Colonic mucosa (tissue), 4 donors: ENCODE results near the gene NEK4. TPM values are rescaled to one million over a fixed set of nuclear protein-coding genes. Genes with fewer than 3 reads are reported as not detected.

Source experiments
- DNase-seq: peaks from one replicate; pipeline ENCODE4 v3.0.0-alpha.2; 2020
- H3K27ac ChIP-seq: fragments of 200-600 bp; one replicate; pipeline ENCODE4 v1.8.0; 2021
- H3K27me3 ChIP-seq: fragments of 200-600 bp; one replicate; pipeline ENCODE4 v1.8.0; 2021
- H3K36me3 ChIP-seq: fragments of 200-600 bp; one replicate; pipeline ENCODE4 v1.8.0; 2021
- H3K4me1 ChIP-seq: fragments of 200-600 bp; one replicate; pipeline ENCODE4 v1.8.0; 2021; ENCODE audit warnings: mild to moderate bottlenecking
- H3K4me3 ChIP-seq: fragments of 200-600 bp; one replicate; pipeline ENCODE4 v1.8.0; 2021
- H3K9ac ChIP-seq, 2 donors: one replicate each; pipeline ENCODE4 v1.7.0; 2013; ENCODE audit warnings: control low read depth in 2 of 2, low read depth in 2 of 2, low read length in 2 of 2
- H3K9me3 ChIP-seq: fragments of 200-600 bp; one replicate; pipeline ENCODE4 v1.8.0; 2021
- CTCF ChIP-seq: fragments of 200-600 bp; IDR thresholded peaks from one replicate; pipeline ENCODE4 v1.8.0; 2022; ENCODE audit warnings: antibody characterized with exemption, mild to moderate bottlenecking
- intact Hi-C: fragments of 100-400 bp; cut with DNase I; formaldehyde crosslinking; loops from one replicate; pipeline ENCODE4 v1.14.1; 2022
- total RNA-seq, 2 donors: library from RNA; stranded (reverse); fragmentation: NEBNext Ultra II Directional in 1 of 2; extraction: Animal tissue kit (Norgen Biotek cat#: 25700) in 1 of 2; gene quantifications; one replicate each; pipeline ENCODE4 v1.2.1, GENCODE V29; 2021
- donor health status: healthy.
- donor health status: DM: no; HTN: no; CAD: no.
- donor health status: DM: no; HTN: no; CAD: no.

Gene NEK4
- total RNA-seq, 2 donors from 2014 or later = 21.2 to 29.1 TPM

GRCh38 chr3:52798376-52798977 is 27.7 kb upstream of the NEK4 start:
- intact Hi-C loops = no loop called here
- no peaks in the 10 kb centered on the region for H3K4me1 ChIP-seq
- H3K9me3 ChIP-seq = no peaks in the 10 kb centered on the region
- DNase-seq = no peak
- H3K9ac ChIP-seq = no peak overlapping the region
- H3K36me3 ChIP-seq = no peaks in the 10 kb centered on the region
- H3K27ac ChIP-seq = no peak overlapping the region
- H3K27me3 ChIP-seq = no peaks in the 10 kb centered on the region
- H3K4me3 ChIP-seq = no peak overlapping the region
- no peak for TF ChIP-seq CTCF

- no peaks in the 10 kb centered on the region for H3K4me1 ChIP-seq
- no peak overlapping the region for H3K4me3 ChIP-seq
- intact Hi-C loops = no loop called here
- H3K27ac ChIP-seq = no peak overlapping the region
- no peak for TF ChIP-seq CTCF
- no peak overlapping the region for H3K9ac ChIP-seq
- DNase-seq = no peak
- no peaks in the 10 kb centered on the region for H3K27me3 ChIP-seq
- H3K36me3 ChIP-seq = no peaks in the 10 kb centered on the region
- no peaks in the 10 kb centered on the region for H3K9me3 ChIP-seq
Measured at GRCh38 chr3:52796411-52796810, 25.7 kb upstream of the NEK4 start.

- TF ChIP-seq CTCF = no peak
- Histone ChIP-seq H3K36me3 (no peaks in the 10 kb centered on the region), H3K4me3 (no peak overlapping the region), H3K27ac (no peak overlapping the region), H3K9me3 (no peaks in the 10 kb centered on the region), H3K4me1 (no peaks in the 10 kb centered on the region), H3K27me3 (no peaks in the 10 kb centered on the region), H3K9ac (no peak overlapping the region)
- intact Hi-C loops = no loop called here
- no peak for DNase-seq
Measured at GRCh38 chr3:52795298-52795900, 24.7 kb upstream of the NEK4 start.

- Histone ChIP-seq H3K27ac (no peak within 1 kb of the TSS), H3K9ac (no peak within 1 kb of the TSS), H3K9me3 (no peaks in the 10 kb centered on the region), H3K27me3 (no peaks in the 10 kb centered on the region), H3K4me3 (no peak within 1 kb of the TSS), H3K36me3 (no peaks in the 10 kb centered on the region), H3K4me1 (no peaks in the 10 kb centered on the region)
- TF ChIP-seq CTCF = no peak
- no peak for DNase-seq
- intact Hi-C loops = no loop called here
Measured at GRCh38 chr3:52794612-52795099, 23.9 kb upstream of the NEK4 start, which contains the start of gene ITIH3. Gene ITIH3, plus strand, starts transcription at chr3:52794796. Its CDS starts 8 bp downstream, at chr3:52794804.

- Histone ChIP-seq H3K27ac (no peak overlapping the region), H3K9me3 (no peaks in the 10 kb centered on the region), H3K36me3 (no peaks in the 10 kb centered on the region), H3K9ac (no peak overlapping the region), H3K27me3 (no peaks in the 10 kb centered on the region), H3K4me1 (no peaks in the 10 kb centered on the region), H3K4me3 (no peak overlapping the region)
- TF ChIP-seq CTCF = no peak
- intact Hi-C loops = no loop called here
- no peak for DNase-seq
Measured at GRCh38 chr3:52793702-52794611, 23.2 kb upstream of the NEK4 start.
